Right renal cortex interstitium (tissue), 3 donors: ENCODE measurements around the gene POU6F1. TPM values are rescaled to one million over a fixed set of nuclear protein-coding genes. Genes with fewer than 3 reads are reported as not detected.

Experiments used
- DNase-seq, 3 donors: peaks; one replicate each; pipeline ENCODE4 v3.0.0-alpha.2; 2013; ENCODE audit warnings: low read depth in 3 of 3, low spot score in 2 of 3
- polyA plus RNA-seq, 3 donors: library from polyadenylated mRNA; unstranded; fragments of 120-200 nt; gene quantifications; one replicate each; pipeline ENCODE4 v1.2.1, GENCODE V29; 2013; ENCODE audit not compliant: insufficient read length in 3 of 3

Gene POU6F1
- polyA plus RNA-seq, 3 donors, result 6.2 to 6.7 (median 6.2) TPM

DNA sequence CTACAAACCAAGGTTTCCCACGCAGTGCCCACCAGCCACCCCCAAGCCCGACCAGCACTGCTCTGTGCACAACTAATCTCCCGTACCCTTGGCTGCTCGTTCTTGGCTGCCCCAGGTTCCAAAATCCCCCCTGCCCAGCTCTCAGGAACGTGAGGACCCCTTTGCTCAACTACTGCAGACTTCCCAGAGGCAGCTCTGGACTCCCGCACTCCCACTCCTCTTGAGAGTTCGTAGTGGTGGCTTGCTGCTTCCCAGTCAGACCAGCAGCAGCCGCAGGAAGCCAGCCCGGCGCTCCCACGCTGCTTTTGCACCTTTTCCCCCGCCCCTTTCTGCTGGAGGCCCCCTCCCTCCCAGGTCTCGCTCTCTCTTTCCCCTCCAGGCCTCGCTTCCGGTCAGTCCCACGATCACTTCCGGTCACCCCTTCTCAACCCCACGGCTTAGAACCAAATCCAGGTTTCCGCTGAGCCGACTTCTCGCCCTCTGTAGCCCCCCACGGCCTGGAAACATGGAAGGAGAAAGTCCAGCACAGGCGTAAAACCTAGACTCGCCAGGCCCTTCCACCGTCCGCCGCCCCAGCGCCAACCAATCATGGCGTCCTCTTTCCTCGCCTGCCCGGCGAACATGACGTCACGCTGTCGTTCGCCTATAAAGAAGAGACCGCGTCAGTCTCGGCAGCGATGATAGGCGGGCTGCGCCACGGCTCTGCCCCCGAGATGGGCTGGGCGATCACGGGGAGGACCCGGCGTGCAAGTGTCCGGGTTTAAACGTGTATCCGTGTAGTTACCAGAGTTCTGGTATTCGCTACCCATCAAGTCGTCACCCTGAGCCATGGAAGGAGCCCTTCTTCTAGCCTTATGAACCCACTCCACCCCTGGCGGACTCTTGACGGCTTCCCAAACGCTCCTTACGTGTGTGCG, 45.1 kb downstream of the POU6F1 start, which contains the start of gene TFCP2:
TSS of gene TFCP2 (minus strand) at position 621 of the 917 bp plus-strand sequence. CDS start 713 bp downstream, outside the sequence.
- peak; percentile 94 to 95 (median 94) for DNase-seq

DNA sequence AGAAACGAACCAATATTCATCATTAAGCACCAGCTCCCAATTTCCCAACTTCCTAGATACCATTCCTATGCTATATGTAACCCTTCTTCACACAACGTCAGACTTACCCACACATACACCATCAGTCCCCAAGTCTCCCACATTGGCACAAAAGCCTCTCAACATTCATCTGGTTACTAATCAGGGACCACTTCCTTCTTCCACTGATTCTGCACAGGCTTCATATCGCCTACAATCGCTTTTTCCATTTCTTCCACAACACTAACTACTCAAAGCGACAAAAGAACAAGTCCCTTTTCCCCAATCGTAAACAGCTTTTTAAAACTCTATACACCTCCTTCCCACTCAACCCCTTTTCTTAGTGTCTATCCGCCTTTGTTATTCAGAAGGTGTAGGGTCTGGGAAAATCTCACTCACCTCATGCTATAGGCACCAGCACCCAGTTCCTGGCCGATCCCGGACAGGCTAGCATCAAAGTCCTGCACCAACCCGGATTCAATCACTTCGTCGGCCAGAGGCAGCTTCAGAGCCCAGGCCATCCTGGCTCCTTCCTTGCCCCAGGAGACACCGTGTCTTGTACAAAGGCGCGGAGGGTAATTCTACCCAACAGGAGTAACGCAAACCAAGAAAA, 45.9 kb downstream of the POU6F1 start:
- peak in 2 of 3 donors; percentile 15 to 33 for DNase-seq

DNA sequence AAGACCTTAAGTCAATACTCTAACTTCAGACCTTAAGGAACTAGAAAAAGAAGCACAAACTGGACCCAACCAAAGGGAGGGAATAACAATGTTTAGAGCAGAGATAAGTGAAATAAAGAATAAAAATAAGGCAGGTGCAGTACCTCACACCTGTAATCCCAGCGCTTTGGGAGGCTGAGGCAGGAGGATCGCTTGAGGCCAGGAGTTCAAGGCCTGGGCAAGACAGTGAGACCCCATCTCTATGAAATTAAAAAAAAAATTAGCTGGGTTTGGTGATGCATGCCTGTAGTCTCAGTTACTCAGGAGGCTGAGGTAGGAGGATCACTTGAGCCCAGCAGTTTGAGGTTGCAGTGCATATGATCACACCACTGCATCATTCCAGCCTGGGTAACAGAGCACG, 54.1 kb downstream of the POU6F1 start:
- DNase-seq, result no peak

DNA sequence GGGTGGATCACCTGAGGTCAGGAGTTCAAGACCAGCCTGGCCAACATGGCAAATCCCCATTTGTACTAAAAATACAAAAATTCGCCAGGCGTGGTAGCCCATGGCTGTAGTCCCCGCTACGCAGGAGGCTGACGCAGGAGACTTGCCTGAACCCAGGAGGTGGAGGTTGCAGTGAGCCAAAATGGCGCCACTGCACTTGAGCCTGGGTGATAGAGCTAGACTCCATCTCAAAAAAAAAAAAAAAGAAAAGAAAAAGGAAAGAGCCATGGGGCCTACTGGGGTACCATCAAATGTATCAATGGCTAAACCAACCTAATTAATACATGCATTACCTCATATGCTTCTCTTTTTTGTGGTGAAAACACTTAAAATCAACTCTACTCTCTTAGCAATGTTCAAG, 55.6 kb downstream of the POU6F1 start:
- no peak for DNase-seq

DNA sequence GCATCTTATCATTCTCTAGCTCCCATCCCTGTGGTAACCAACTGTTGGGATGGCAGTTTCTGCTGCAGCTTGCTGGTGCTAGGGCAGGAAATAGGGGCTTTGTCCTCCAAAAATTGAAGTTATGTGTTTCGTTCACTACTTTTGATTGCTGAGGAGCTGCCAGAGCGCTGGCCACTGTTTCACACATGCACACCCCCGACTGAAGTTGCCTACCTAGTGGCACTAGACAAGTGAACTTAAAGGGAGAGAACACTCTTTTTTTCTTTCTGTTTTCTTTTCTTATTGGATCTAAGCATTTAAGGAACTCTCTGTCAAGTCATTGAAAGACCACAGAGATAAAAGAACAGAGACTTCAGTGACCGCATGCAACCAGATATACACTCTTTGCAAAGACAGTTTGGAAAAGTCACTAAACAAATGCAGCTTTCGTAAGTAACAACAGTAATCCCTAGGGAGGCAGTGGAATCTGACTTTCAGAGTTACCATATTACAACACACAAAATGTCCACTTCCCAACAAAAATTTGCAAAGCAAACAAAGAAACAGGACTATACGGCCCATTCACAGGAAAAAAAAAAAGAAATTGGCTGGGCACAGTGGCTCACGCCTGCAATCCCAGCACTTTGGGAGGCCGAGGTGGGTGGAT, 56.9 kb downstream of the POU6F1 start:
- DNase-seq, result no peak

DNA sequence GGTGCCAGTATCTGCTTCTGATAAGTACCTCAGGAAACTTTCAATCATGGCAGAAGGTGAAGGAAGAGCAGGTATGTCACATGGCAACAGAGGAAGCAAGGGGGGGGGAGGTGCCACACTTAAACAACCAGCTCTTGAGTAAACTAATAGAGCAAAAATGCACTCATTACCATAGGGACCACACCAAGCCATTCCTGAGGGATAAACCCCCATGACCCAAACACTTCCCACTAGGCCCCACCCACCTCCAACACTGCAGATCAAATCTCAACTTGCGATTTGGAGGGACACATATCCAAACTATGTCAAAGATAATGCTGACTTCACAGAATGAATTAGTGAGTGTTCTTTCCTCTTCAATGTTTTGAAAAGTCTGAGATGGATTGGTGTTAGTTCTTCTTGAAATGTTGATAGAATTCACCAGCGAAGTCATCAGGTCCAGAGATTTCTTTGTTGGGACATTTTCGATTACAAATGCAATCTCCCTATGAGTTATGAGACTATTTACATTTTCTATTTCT, 61.6 kb downstream of the POU6F1 start:
- DNase-seq, result no peak

DNA sequence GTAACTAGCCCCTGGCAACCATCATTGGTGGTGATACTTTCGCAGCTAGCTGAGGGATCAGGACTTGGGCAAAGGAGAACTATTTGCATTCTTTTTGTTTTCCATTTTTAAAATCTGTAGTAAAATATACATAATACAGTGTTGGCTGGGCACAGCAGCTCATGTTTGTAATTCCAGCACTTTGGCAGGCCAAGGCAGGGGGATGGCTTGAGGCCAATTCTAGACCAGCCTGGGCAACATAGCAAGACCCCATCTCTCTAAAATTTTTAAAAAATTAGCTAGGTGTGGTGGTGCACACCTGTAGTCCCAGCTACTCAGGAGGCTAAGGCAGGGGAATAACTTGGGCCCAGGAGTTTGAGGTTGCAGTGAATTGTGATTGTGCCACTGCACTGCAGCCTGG, 64.9 kb downstream of the POU6F1 start:
- DNase-seq, result no peak

DNA sequence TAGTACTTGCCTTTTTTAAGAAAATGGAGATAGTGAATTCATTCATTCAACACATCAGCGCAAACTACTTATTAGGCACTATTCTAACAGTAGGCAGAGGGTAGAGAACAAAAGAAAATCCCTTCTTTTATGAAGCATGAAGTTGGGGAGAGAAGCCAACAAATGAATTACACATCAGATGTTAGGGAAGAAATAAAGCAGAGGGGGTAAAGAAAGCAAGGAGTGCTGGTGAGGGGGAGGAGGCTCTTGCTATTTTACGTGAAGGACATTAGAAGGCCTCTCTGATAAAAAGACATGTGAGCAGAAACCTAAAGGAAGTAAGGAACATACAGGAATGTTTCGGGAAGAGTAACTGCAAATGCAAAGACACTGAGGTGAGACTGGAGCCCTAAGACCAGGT, 67.1 kb downstream of the POU6F1 start:
- DNase-seq, result no peak

DNA sequence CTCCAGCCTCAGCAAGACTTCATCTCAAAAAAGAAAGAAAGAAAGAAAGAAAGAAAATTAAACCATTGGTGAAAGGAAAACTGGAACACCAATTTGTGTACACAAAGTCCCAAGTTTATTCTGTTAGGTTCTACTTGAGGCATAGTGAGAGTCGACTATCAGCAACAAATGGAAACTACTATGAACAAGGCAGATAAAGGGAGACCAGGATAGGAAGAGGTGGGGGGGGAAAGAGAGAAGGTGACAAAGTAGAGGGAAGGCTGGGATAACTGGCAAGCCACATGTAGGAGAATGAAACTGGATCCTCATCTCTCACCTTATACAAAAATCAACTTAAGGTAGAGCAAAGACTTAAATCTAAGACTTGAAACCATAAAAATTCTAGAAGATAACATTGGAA, 70.6 kb downstream of the POU6F1 start:
- DNase-seq, result no peak

DNA sequence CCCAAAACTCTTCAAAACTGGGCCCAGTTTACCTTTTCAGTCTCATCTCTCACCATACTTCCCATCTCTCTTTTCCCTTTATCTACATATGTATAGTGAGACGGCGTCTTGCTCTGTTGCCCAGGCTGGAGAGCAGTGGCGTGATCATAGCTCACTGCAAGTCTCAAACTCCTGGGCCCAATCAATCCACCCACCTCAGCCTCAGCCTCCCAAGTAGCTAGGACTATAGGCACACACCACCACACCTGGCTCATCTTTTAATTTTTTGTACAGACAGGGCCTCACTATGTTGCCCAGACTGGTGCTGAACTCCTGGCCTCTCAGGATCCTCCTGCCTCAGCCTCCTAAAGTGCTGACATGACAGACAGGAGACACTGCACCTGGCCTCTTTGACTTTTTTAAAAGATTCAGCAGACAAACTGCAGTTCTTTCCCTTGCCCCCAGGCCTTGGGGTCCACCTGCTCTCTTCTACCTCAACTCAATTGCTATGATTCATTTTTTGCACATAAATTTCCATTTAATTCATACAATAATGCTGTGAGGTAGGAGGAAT, 78.5 kb downstream of the POU6F1 start:
- no peak for DNase-seq

Other genes with a start within 250 kb of the POU6F1 start
- gene SLC11A2, start 191.7 kb downstream of the POU6F1 start, polyA plus RNA-seq, result 10 to 100 TPM; 46.9 to 53.9 (median 48.9) TPM
- 10 to 100 TPM; 86.4 to 88.1 (median 87.8) TPM for gene LETMD1, start 169.7 kb downstream of the POU6F1 start, polyA plus RNA-seq
- 10 to 100 TPM; 35.4 to 38.4 (median 35.7) TPM for gene CSRNP2, start 134.5 kb downstream of the POU6F1 start, polyA plus RNA-seq
- 10 to 100 TPM; 56.6 to 59.6 (median 58.6) TPM for gene TFCP2, start 44.9 kb downstream of the POU6F1 start, polyA plus RNA-seq
- gene DAZAP2, start 20.8 kb upstream of the POU6F1 start, polyA plus RNA-seq, result 100 to 1,000 TPM; 316 to 335 (median 325) TPM
- 10 to 100 TPM; 25.4 to 25.9 (median 25.4) TPM for gene SMAGP, start 52.4 kb upstream of the POU6F1 start, polyA plus RNA-seq
- gene BIN2, start 106.1 kb upstream of the POU6F1 start, polyA plus RNA-seq, result 1 to 10 TPM; 3.1 to 4.2 (median 3.7) TPM
- gene CELA1, start 128.6 kb upstream of the POU6F1 start, polyA plus RNA-seq, result not detected
- 1 to 10 TPM; 4.5 to 5.5 (median 5.3) TPM for gene GALNT6, start 173.3 kb upstream of the POU6F1 start, polyA plus RNA-seq
- 1 to 10 TPM; 2.7 to 4.1 (median 3.3) TPM for gene SLC4A8, start 206.8 kb upstream of the POU6F1 start, polyA plus RNA-seq